T-cell (primary cell): ENCODE data around the gene IDH3A. TPM values are rescaled to one million over a fixed set of nuclear protein-coding genes. Genes with fewer than 3 reads are reported as not detected.
A peak's percentile ranks its signal among the peaks of the same experiment; 100 is the strongest.

ENCODE experiments used
- ATAC-seq, 4 experiments: fragments of 200-7000 bp in 3 of 4; fragments of 150-1000 bp in 1 of 4; cut with Tn5 transposase; replicated peaks in 1 of 4; 1 replicate in 3 of 4; 2 replicates in 1 of 4; pipeline ENCODE4 v1.10.0; 2021; ENCODE audit warnings: moderate library complexity in 3 of 4, mild to moderate bottlenecking in 2 of 4, moderate number of reproducible peaks in 1 of 4
- CTCF ChIA-PET, 2 donors: fragments of 300-600 bp; sonication (Branson Sonifier 250); formaldehyde crosslinking; loops; one replicate each; lab custom pipeline; 2022; ENCODE audit warnings: antibody characterized with exemption in 2 of 2; lab: Charles Lee
- POLR2A ChIA-PET, 2 donors: fragments of 300-600 bp; sonication (Branson Sonifier 250); formaldehyde crosslinking; loops; one replicate each; lab custom pipeline; 2022; ENCODE audit warnings: antibody characterized with exemption in 2 of 2; lab: Charles Lee
- DNase-seq, 35 experiments: peaks; one replicate each; pipeline versions ENCODE4 v3.0.0 to v3.0.0-alpha.2; 2013 to 2023
- H3K27ac ChIP-seq: one replicate; pipeline ENCODE4 v1.5.1; 2013; ENCODE audit warnings: low read length
- H3K27me3 ChIP-seq, 2 experiments: replicated peaks in 1 of 2; 1 replicate in 1 of 2; 2 replicates in 1 of 2; pipeline versions ENCODE4 v1.6.1 to v1.7.0; 2013; ENCODE audit warnings: low read length in 1 of 2, mixed read lengths in 1 of 2; ENCODE audit not compliant: control insufficient read depth in 2 of 2, insufficient read depth in 2 of 2; ENCODE audit errors: extremely low read depth in 1 of 2
- H3K36me3 ChIP-seq, 2 donors: 1 replicate in 1 of 2; 2 replicates in 1 of 2; pipeline versions ENCODE4 v1.6.1 to v1.7.0; 2013; ENCODE audit warnings: low read length in 1 of 2; ENCODE audit not compliant: control insufficient read depth in 2 of 2, insufficient read depth in 1 of 2; ENCODE audit errors: extremely low read depth in 1 of 2
- H3K4me1 ChIP-seq, 2 experiments: 1 replicate in 1 of 2; 2 replicates in 1 of 2; pipeline versions ENCODE4 v1.6.1 to v1.7.0; 2013; ENCODE audit warnings: low read length in 2 of 2, mixed read lengths in 1 of 2; ENCODE audit not compliant: insufficient read depth in 2 of 2, control insufficient read depth in 1 of 2; ENCODE audit errors: extremely low read depth in 1 of 2
- H3K4me3 ChIP-seq, 2 donors: 1 replicate in 1 of 2; 2 replicates in 1 of 2; pipeline versions ENCODE4 v1.5.1 to v1.7.0; 2013; ENCODE audit warnings: mild to moderate bottlenecking in 2 of 2, low read length in 1 of 2, moderate library complexity in 1 of 2; ENCODE audit not compliant: control insufficient read depth in 1 of 2; ENCODE audit errors: extremely low read depth in 1 of 2
- H3K9me3 ChIP-seq: 2 replicates; pipeline ENCODE4 v1.7.0; 2013
- H3K27ac Mint-ChIP-seq, 2 donors: one replicate each; pipeline ENCODE4 v1.8.0; 2020 to 2021; ENCODE audit warnings: mild to moderate bottlenecking in 2 of 2, mixed read lengths in 2 of 2
- H3K27me3 Mint-ChIP-seq, 2 donors: one replicate each; pipeline ENCODE4 v1.8.0; 2021 to 2022; ENCODE audit warnings: mixed read lengths in 2 of 2
- H3K36me3 Mint-ChIP-seq: one replicate; pipeline ENCODE4 v1.8.0; 2021; ENCODE audit warnings: mixed read lengths
- H3K4me1 Mint-ChIP-seq, 3 donors: one replicate each; pipeline ENCODE4 v1.8.0; 2020 to 2022; ENCODE audit warnings: mixed read lengths in 3 of 3, mild to moderate bottlenecking in 1 of 3
- H3K4me3 Mint-ChIP-seq, 3 donors: one replicate each; pipeline ENCODE4 v1.8.0; 2020 to 2022; ENCODE audit warnings: mild to moderate bottlenecking in 3 of 3, mixed read lengths in 3 of 3, moderate library complexity in 3 of 3
- H3K9me3 Mint-ChIP-seq, 3 donors: one replicate each; pipeline ENCODE4 v1.8.0; 2020 to 2022; ENCODE audit warnings: mixed read lengths in 3 of 3
- WGBS: methylation state at CpG from one replicate; pipeline ENCODE4 v1.1.5; 2013; ENCODE audit warnings: missing lambda C conversion rate; ENCODE audit not compliant: insufficient coverage; 5-methylcytosine and 5-hydroxymethylcytosine counted together
- total RNA-seq, 35 experiments: library from RNA in 6 of 35; stranded (reverse) in 6 of 35; fragments of 120-200 nt in 1 of 35; gene quantifications; one replicate each; pipeline versions ENCODE4 v1.2.1 to v1.2.4 and lab custom pipeline; 2013 to 2026

Gene IDH3A
- total RNA-seq, 5 donors from 2014 or later (not counting 1 experiment from before 2014, with no cell fraction given), result 40.3 to 64.7 (median 48.5) TPM

- Histone ChIP-seq H3K9me3 (no peaks in the 10 kb centered on the region), H3K4me3 (no peak overlapping the region), H3K27me3 (peaks cover 0 to 31% of the 10 kb centered on the region in 2 experiments), H3K4me1 (no peaks in the 10 kb centered on the region), H3K36me3 (no peaks in the 10 kb centered on the region), H3K27ac (no peak overlapping the region)
- H3K36me3 Mint-ChIP-seq, result no peaks in the 10 kb centered on the region
- peak in 1 of 35 experiments; percentile 3 for DNase-seq
- WGBS, result 78% methylated on average over 8 of the region's 9 CpGs
- H3K27ac Mint-ChIP-seq, result no peak overlapping the region
- H3K4me3 Mint-ChIP-seq, result no peak overlapping the region
- H3K9me3 Mint-ChIP-seq, result no peaks in the 10 kb centered on the region
- H3K4me1 Mint-ChIP-seq, result no peaks in the 10 kb centered on the region
- CTCF ChIA-PET, result no interaction called here
- POLR2A ChIA-PET, result no interaction called here
- ATAC-seq, result no peak
- H3K27me3 Mint-ChIP-seq, result peaks cover 3 to 8% of the 10 kb centered on the region in 2 donors
Observed at GRCh38 chr15:78209646-78210348, 60.6 kb downstream of the IDH3A start.

- H3K4me1 ChIP-seq, result no peaks in the 10 kb centered on the region
- no peak overlapping the region for H3K27ac ChIP-seq
- ChIA-PET CTCF (no interaction called here), POLR2A (no interaction called here)
- Mint-ChIP-seq H3K36me3 (no peaks in the 10 kb centered on the region), H3K27ac (no peak overlapping the region), H3K9me3 (no peaks in the 10 kb centered on the region), H3K4me1 (no peaks in the 10 kb centered on the region), H3K4me3 (no peak overlapping the region), H3K27me3 (peaks cover 3 to 11% of the 10 kb centered on the region in 2 donors)
- H3K36me3 ChIP-seq, result no peaks in the 10 kb centered on the region
- H3K4me3 ChIP-seq, result no peak overlapping the region
- H3K27me3 ChIP-seq, result peaks cover 0 to 30% of the 10 kb centered on the region in 2 experiments
- no peaks in the 10 kb centered on the region for H3K9me3 ChIP-seq
- DNase-seq (peak in 1 of 35 experiments; percentile 1), ATAC-seq (no peak)
- WGBS, result 80% methylated on average over 1 of the region's 5 CpGs
Observed at GRCh38 chr15:78210349-78210717, 61.2 kb downstream of the IDH3A start.

- no peak for DNase-seq
- H3K9me3 Mint-ChIP-seq, result no peaks in the 10 kb centered on the region
- ChIA-PET POLR2A (interaction anchor here in 1 of 2 donors (0.6 kb wide), 1 partner anchor 38 kb away, joined by 3 read pairs; no protein-coding TSS in a partner anchor), CTCF (interaction anchor here in 1 of 2 donors (0.6 kb wide), 1 partner anchor 1872 kb away, joined by 5 read pairs; no protein-coding TSS in a partner anchor)
- no peak overlapping the region for H3K27ac ChIP-seq
- no peak overlapping the region for H3K27ac Mint-ChIP-seq
- peaks cover 0 to 28% of the 10 kb centered on the region in 2 experiments for H3K27me3 ChIP-seq
- H3K36me3 ChIP-seq, result no peaks in the 10 kb centered on the region
- H3K4me1 Mint-ChIP-seq, result no peaks in the 10 kb centered on the region
- H3K9me3 ChIP-seq, result no peaks in the 10 kb centered on the region
- no peak overlapping the region for H3K4me3 ChIP-seq
- H3K27me3 Mint-ChIP-seq, result peaks cover 3 to 15% of the 10 kb centered on the region in 2 donors
- H3K36me3 Mint-ChIP-seq, result no peaks in the 10 kb centered on the region
- no peaks in the 10 kb centered on the region for H3K4me1 ChIP-seq
- H3K4me3 Mint-ChIP-seq, result no peak overlapping the region
- ATAC-seq, result no peak
- WGBS, result 94% methylated on average over 5 of the region's 12 CpGs
Observed at GRCh38 chr15:78211189-78211921, 62.2 kb downstream of the IDH3A start.

GRCh38 chr15:78212008-78212407 is 62.8 kb downstream of the IDH3A start:
- no peaks in the 10 kb centered on the region for H3K36me3 ChIP-seq
- CTCF ChIA-PET, result interaction anchor here in 1 of 2 donors (0.6 kb wide), 1 partner anchor 1872 kb away, joined by 5 read pairs; no protein-coding TSS in a partner anchor
- Mint-ChIP-seq H3K4me3 (no peak overlapping the region), H3K36me3 (no peaks in the 10 kb centered on the region), H3K4me1 (no peaks in the 10 kb centered on the region), H3K9me3 (no peaks in the 10 kb centered on the region), H3K27me3 (peaks cover 3 to 15% of the 10 kb centered on the region in 2 donors), H3K27ac (no peak overlapping the region)
- peaks cover 0 to 23% of the 10 kb centered on the region in 2 experiments for H3K27me3 ChIP-seq
- POLR2A ChIA-PET, result no interaction called here
- H3K4me3 ChIP-seq, result no peak overlapping the region
- H3K9me3 ChIP-seq, result no peaks in the 10 kb centered on the region
- H3K27ac ChIP-seq, result no peak overlapping the region
- ATAC-seq, result no peak
- no peak for DNase-seq
- no peaks in the 10 kb centered on the region for H3K4me1 ChIP-seq
- WGBS, result 83% methylated on average over 4 of the region's 10 CpGs

- Histone ChIP-seq H3K27ac (no peak overlapping the region), H3K4me3 (no peak overlapping the region), H3K4me1 (no peaks in the 10 kb centered on the region), H3K36me3 (no peaks in the 10 kb centered on the region), H3K9me3 (no peaks in the 10 kb centered on the region), H3K27me3 (peaks cover 0 to 23% of the 10 kb centered on the region in 2 experiments)
- 82% methylated on average over 16 of the region's 17 CpGs for WGBS
- no peak for DNase-seq
- H3K36me3 Mint-ChIP-seq, result no peaks in the 10 kb centered on the region
- H3K27ac Mint-ChIP-seq, result no peak overlapping the region
- H3K4me3 Mint-ChIP-seq, result no peak overlapping the region
- no peaks in the 10 kb centered on the region for H3K9me3 Mint-ChIP-seq
- no peak for ATAC-seq
- CTCF ChIA-PET, result no interaction called here
- H3K27me3 Mint-ChIP-seq, result peaks cover 3 to 15% of the 10 kb centered on the region in 2 donors
- POLR2A ChIA-PET, result no interaction called here
- no peaks in the 10 kb centered on the region for H3K4me1 Mint-ChIP-seq
Observed at GRCh38 chr15:78212546-78213424, 63.6 kb downstream of the IDH3A start.

GRCh38 chr15:78213425-78213750 is 64.2 kb downstream of the IDH3A start:
- POLR2A ChIA-PET, result no interaction called here
- H3K27ac Mint-ChIP-seq, result no peak overlapping the region

More at GRCh38 chr15:78213425-78213750, 64.2 kb downstream of the IDH3A start:
- ATAC-seq, result no peak
- WGBS, result 89% methylated on average over 6 of the region's 6 CpGs
- no peak overlapping the region for H3K4me3 ChIP-seq
- no peaks in the 10 kb centered on the region for H3K4me1 ChIP-seq
- H3K27ac ChIP-seq, result no peak overlapping the region
- no peaks in the 10 kb centered on the region for H3K9me3 ChIP-seq
- no peak for DNase-seq
- CTCF ChIA-PET, result no interaction called here
- H3K9me3 Mint-ChIP-seq, result no peaks in the 10 kb centered on the region
- H3K27me3 Mint-ChIP-seq, result peaks cover 3 to 15% of the 10 kb centered on the region in 2 donors
- no peaks in the 10 kb centered on the region for H3K4me1 Mint-ChIP-seq
- H3K36me3 ChIP-seq, result no peaks in the 10 kb centered on the region
- H3K4me3 Mint-ChIP-seq, result no peak overlapping the region
- H3K36me3 Mint-ChIP-seq, result no peaks in the 10 kb centered on the region
- H3K27me3 ChIP-seq, result peaks cover 0 to 23% of the 10 kb centered on the region in 2 experiments
